H1 (cell line): ENCODE data around the gene RNF175. TPM values are rescaled to one million over a fixed set of nuclear protein-coding genes. Genes with fewer than 3 reads are reported as not detected.
A peak's percentile ranks its signal among the peaks of the same experiment; 100 is the strongest.

Experiments used
- ATF2 ChIP-seq: IDR thresholded peaks from 2 replicates; pipeline ENCODE4 v1.6.1; 2012; ENCODE audit warnings: low read length, inconsistent platforms
- CBX5 ChIP-seq: fragments of 300-800, 300-1000 bp; sonication (generic); IDR thresholded peaks from 2 replicates; pipeline ENCODE4 v1.7.1; 2016; ENCODE audit warnings: antibody characterized with exemption, low read length, low read depth
- CHD1 ChIP-seq: IDR thresholded peaks from 2 replicates; pipeline ENCODE4 v1.6.1; 2012; ENCODE audit warnings: low read depth, low read length, improper control_type of control experiment
- CHD2 ChIP-seq: IDR thresholded peaks from 2 replicates; pipeline ENCODE4 v1.6.1; 2012; ENCODE audit warnings: low read length, improper control_type of control experiment
- CREB1 ChIP-seq: IDR thresholded peaks from 2 replicates; pipeline ENCODE4 v1.6.1; 2012; ENCODE audit warnings: inconsistent platforms
- GTF2F1 ChIP-seq: IDR thresholded peaks from 2 replicates; pipeline ENCODE4 v1.6.1; 2012; ENCODE audit warnings: low read depth, low read length, improper control_type of control experiment, borderline replicate concordance
- HDAC2 ChIP-seq, 2 experiments: fragments of 300-600 bp in 1 of 2; sonication (generic) in 1 of 2; IDR thresholded peaks; 2 replicates each; pipeline ENCODE4 v1.6.1; 2011 to 2012; ENCODE audit warnings: low read depth in 2 of 2, low read length in 2 of 2, mild to moderate bottlenecking in 2 of 2, moderate library complexity in 2 of 2, borderline replicate concordance in 1 of 2, inconsistent platforms in 1 of 2
- JUN ChIP-seq: IDR thresholded peaks from 2 replicates; pipeline ENCODE4 v1.6.1; 2011; ENCODE audit warnings: low read depth, mild to moderate bottlenecking, improper control_type of control experiment, low read length
- KDM4A ChIP-seq: IDR thresholded peaks from one replicate; pipeline ENCODE4 v1.7.1; 2012; ENCODE audit warnings: low read depth, mild to moderate bottlenecking, moderate library complexity, low read length, inconsistent platforms; ENCODE audit not compliant: severe bottlenecking
- MAX ChIP-seq: IDR thresholded peaks from 2 replicates; pipeline ENCODE4 v1.6.1; 2012; ENCODE audit warnings: inconsistent platforms
- NANOG ChIP-seq: IDR thresholded peaks from 2 replicates; pipeline ENCODE4 v1.6.1; 2011; ENCODE audit warnings: low read length, low read depth, mild to moderate bottlenecking, inconsistent platforms; ENCODE audit not compliant: insufficient read depth, poor library complexity, severe bottlenecking
- PHF8 ChIP-seq: fragments of 200-600 bp; sonication (generic); conservative IDR thresholded peaks from 2 replicates; pipeline ENCODE4 v1.7.1; 2012; ENCODE audit warnings: low read depth, mild to moderate bottlenecking, inconsistent platforms, low read length, moderate library complexity
- POLR2A ChIP-seq, 2 experiments: IDR thresholded peaks; 1 replicate in 1 of 2; 2 replicates in 1 of 2; pipeline ENCODE4 v1.6.1; 2011; ENCODE audit warnings: low read depth in 2 of 2, low read length in 2 of 2, mild to moderate bottlenecking in 2 of 2; ENCODE audit errors: control extremely low read depth in 1 of 2
- RAD21 ChIP-seq, 2 experiments: IDR thresholded peaks in 1 of 2; conservative IDR thresholded peaks in 1 of 2; 2 replicates each; pipeline ENCODE4 v1.6.1; 2011; ENCODE audit warnings: low read depth in 2 of 2, low read length in 2 of 2, improper control_type of control experiment in 1 of 2, inconsistent platforms in 1 of 2, mild to moderate bottlenecking in 1 of 2, moderate library complexity in 1 of 2
- RBBP5 ChIP-seq: IDR thresholded peaks from 2 replicates; pipeline ENCODE4 v1.7.1; 2012; ENCODE audit warnings: low read depth, mild to moderate bottlenecking, inconsistent platforms, low read length, moderate library complexity, borderline replicate concordance
- TAF1 ChIP-seq: IDR thresholded peaks from 2 replicates; pipeline ENCODE4 v1.6.1; 2011; ENCODE audit warnings: mild to moderate bottlenecking, low read depth, low read length
- USF2 ChIP-seq: IDR thresholded peaks from 2 replicates; pipeline ENCODE4 v1.6.1; 2011; ENCODE audit warnings: low read length, improper control_type of control experiment
- polyA plus RNA-seq, 7 experiments: library from polyadenylated mRNA; depleted of rRNA in 3 of 7; stranded (reverse) in 5 of 7; unstranded in 2 of 7; fragments of >200 nt in 5 of 7; fragments of 200-250 nt in 2 of 7; gene quantifications; 1 replicate in 5 of 7; 2 replicates in 1 of 7; 4 replicates in 1 of 7; pipeline versions ENCODE4 v1.2.1 to v1.2.3, GENCODE V29; 2011 to 2013; ENCODE audit warnings: missing spikeins in 2 of 7, mixed read lengths in 2 of 7
- total RNA-seq: library from RNA; stranded (reverse); fragmentation: NEBNext Ultra II Directional; extraction: Animal tissue kit (Norgen Biotek cat#: 25700); gene quantifications from 2 replicates; pipeline ENCODE4 v1.2.1, GENCODE V29; 2021

The RNF175 gene
- total and polyA plus RNA-seq, 2 of the 8 experiments (the other 6 are each of a cell fraction or from before 2014, with no cell fraction given): 7.9 to 9.8 TPM

GRCh38 chr4:153792618-153793247, 32.9 kb upstream of the RNF175 start (continued):
- TF ChIP-seq RAD21 (IDR thresholded peaks at IDR 0.05 in 1 of 2, conservative IDR thresholded peaks at IDR 0.05 in 1 of 2; ENCODE audit: low read depth in 2 of 2, low read length in 2 of 2): peak; percentile 39 to 43; a peak in 2 of 4 replicates
- TF ChIP-seq NANOG: no peak
- TF ChIP-seq POLR2A (IDR thresholded peaks at IDR 0.05; ENCODE audit: control extremely low read depth in 1 of 2, low read depth in 2 of 2, low read length in 2 of 2): peak in 1 of 2 experiments; percentile 48; a peak in 1 of 3 replicates
- TF ChIP-seq CHD1: no peak
- TF ChIP-seq JUN: no peak
- TF ChIP-seq HDAC2 (IDR thresholded peaks at IDR 0.05; ENCODE audit: borderline replicate concordance in 1 of 2, low read depth in 2 of 2, low read length in 2 of 2): no peak
- TF ChIP-seq TAF1: no peak
- TF ChIP-seq RBBP5: 0 out of 2 replicates have a peak, but pooled peaks have one; percentile 44
- TF ChIP-seq GTF2F1: no peak; the same call in 1 of the 2 replicates
- TF ChIP-seq CHD2: no peak; the same call in 1 of the 2 replicates
- TF ChIP-seq PHF8: no peak; the same call in 1 of the 2 replicates
- TF ChIP-seq KDM4A: peak; percentile 49
- no peak for TF ChIP-seq USF2
- no peak for TF ChIP-seq CREB1
- TF ChIP-seq CBX5: no peak
- TF ChIP-seq ATF2: 0 out of 2 replicates have a peak, but pooled peaks have one; percentile 64
- no peak for TF ChIP-seq MAX
